Heart right ventricle (tissue), 16 donors: ENCODE measurements around the gene EDA2R. TPM values are rescaled to one million over a fixed set of nuclear protein-coding genes. Genes with fewer than 3 reads are reported as not detected.
A peak's percentile ranks its signal among the peaks of the same experiment; 100 is the strongest.

Source experiments
- ATAC-seq, 8 donors: fragments of 200-7000 bp; cut with Tn5 transposase; one replicate each; pipeline ENCODE4 v1.9.1; 2020; ENCODE audit warnings: mild to moderate bottlenecking in 8 of 8, moderate library complexity in 8 of 8, moderate number of reproducible peaks in 1 of 8
- DNase-seq, 2 donors: peaks; one replicate each; pipeline ENCODE4 v3.0.0-alpha.2; 2020
- H3K27ac ChIP-seq, 10 donors: fragments of 200-600 bp; sonication (generic) in 2 of 10; one replicate each; pipeline versions ENCODE4 v1.5.0 to v1.8.0; 2020 to 2022; ENCODE audit warnings: mild to moderate bottlenecking in 3 of 10
- H3K27me3 ChIP-seq, 7 donors: fragments of 200-600 bp; one replicate each; pipeline ENCODE4 v1.8.0; 2021 to 2022; ENCODE audit warnings: mild to moderate bottlenecking in 2 of 7
- H3K36me3 ChIP-seq, 9 donors: fragments of 200-600 bp; sonication (generic) in 1 of 9; one replicate each; pipeline versions ENCODE4 v1.5.0 to v1.8.0; 2020 to 2022; ENCODE audit warnings: mild to moderate bottlenecking in 2 of 9
- H3K4me1 ChIP-seq, 9 donors: fragments of 200-600 bp; sonication (generic) in 1 of 9; one replicate each; pipeline versions ENCODE4 v1.5.0 to v1.8.0; 2020 to 2022; ENCODE audit warnings: mild to moderate bottlenecking in 4 of 9
- H3K4me3 ChIP-seq, 10 donors: fragments of 200-600 bp; sonication (generic) in 2 of 10; one replicate each; pipeline versions ENCODE4 v1.5.0 to v1.8.0; 2020 to 2022; ENCODE audit warnings: mild to moderate bottlenecking in 7 of 10, moderate library complexity in 2 of 10
- H3K9me3 ChIP-seq, 11 donors: fragments of 200-600 bp in 10 of 11; sonication (generic) in 2 of 11; one replicate each; pipeline versions ENCODE4 v1.5.0 to v1.8.0; 2013 to 2022; ENCODE audit warnings: mild to moderate bottlenecking in 2 of 11, control low read depth in 1 of 11, moderate library complexity in 1 of 11
- CTCF ChIP-seq, 9 donors: fragments of 200-600 bp; sonication (generic) in 2 of 9; IDR thresholded peaks; one replicate each; pipeline versions ENCODE4 v1.5.0 to v1.8.0; 2021 to 2022; ENCODE audit warnings: antibody characterized with exemption in 9 of 9, mild to moderate bottlenecking in 5 of 9, moderate library complexity in 1 of 9
- WGBS, 2 donors: extraction: QIAGEN DNeasy Blood & Tissue Kit; methylation state at CpG; one replicate each; pipeline ENCODE4 v1.1.7; 2013; ENCODE audit warnings: inconsistent platforms in 1 of 2; 5-methylcytosine and 5-hydroxymethylcytosine counted together
- intact Hi-C, 10 donors: fragments of 100-400 bp; cut with DNase I; formaldehyde crosslinking; loops; one replicate each; pipeline versions ENCODE4 v1.11.1 to v1.14.2; 2022
- long read RNA-seq, 3 donors: library from polyadenylated mRNA; unstranded; transcript quantifications; one replicate each; pipeline ENCODE4 v2.0.0, GENCODE V29; 2020 to 2021
- polyA plus RNA-seq, 2 donors: library from polyadenylated mRNA; stranded (reverse); fragments of 200-250 nt; gene quantifications; one replicate each; pipeline ENCODE4 v1.2.3, GENCODE V29; 2013
- total RNA-seq, 10 donors: library from RNA; stranded (reverse); fragmentation: NEBNext Ultra II Directional in 3 of 10; extraction: Animal tissue kit (Norgen Biotek cat#: 25700) in 3 of 10; gene quantifications; one replicate each; pipeline versions ENCODE4 v1.2.1 to v1.2.4, GENCODE V29; 2021 to 2023
- donor health status: Arrhythmogenic right ventricular cardiomyopathy.
- donor health status: ischemic (EF 13 %, LVEDD 7.1; RV severe dilation, severe dysfunction).
- donor health status: healthy with polysubstance abuse.
- donor health status: DM: no; HTN: yes; CAD: no.
- donor health status: DM: no; HTN: no; CAD: no.
- donor health status: ischemic (EF 25% LVEDD 6.9; RV normal size, moderate dysfunction).
- donor health status: ischemic (EF 25% LVEDD 5.7; RV mildly dilated, moderate dysfunction).
- donor health status: healthy.
- donor health status: DM: yes; HTN: yes; CAD: no.
- donor health status: Ischemic cardiomyopathy.
- donor health status: ischemic (EF 35%, LVEDD 5.7; RV mildly dilated, moderate dysfunction).
- donor health status: nonischemic (EF 11% LVEDD 7.7; RV severe dilation, severe dysfunction).
- donor health status: DM: yes; HTN: yes; CAD: no.
- donor health status: PGD.
- donor health status: ischemic (EF 29% LVEDD 5.4; RV normal size, mild dysfunction).
- donor health status: nonischemic (EF 23%, LVEDD 6.1; RV moderate dilation, normal function).

Gene EDA2R
- total RNA-seq (1 to 10 TPM in 4 of 10 donors, under 1 TPM in 6; 0.51 to 4.1 (median 0.83) TPM), polyA plus RNA-seq (under 1 TPM; 0.12 to 0.29 TPM)
- long read RNA-seq, donor 1: 0 reads
- long read RNA-seq, donor 2: 0 reads
- long read RNA-seq, donor 3, partial matches to known transcripts: 0 of 8 reads
- long read RNA-seq, donor 3, other reads (novel, unspliced or antisense): 8 of 8 reads

GRCh38 chrX:66638591-66639500 lies at the start of gene EDA2R:
Gene EDA2R, minus strand, starts transcription at chrX:66639078. Its CDS starts 23,058 bp downstream, at chrX:66616020.
- Histone ChIP-seq H3K36me3 (no peaks in the 10 kb centered on the region), H3K9me3 (no peaks in the 10 kb centered on the region), H3K4me1 (peaks cover 0 to 12% (median 0%) of the 10 kb centered on the region in 9 donors), H3K27ac (peak within 1 kb of the TSS in 6 of 10 donors; percentile 20 to 66 (median 45)), H3K4me3 (peak within 1 kb of the TSS in 9 of 10 donors; percentile 25 to 54 (median 47)), H3K27me3 (no peaks in the 10 kb centered on the region)
- ATAC-seq (peak; percentile 64 to 84 (median 70)), DNase-seq (peak in 1 of 2 donors; percentile 35)
- intact Hi-C loops: no loop called here
- no peak for TF ChIP-seq CTCF (IDR thresholded peaks at IDR 0.05)
- 2 to 3% methylated on average over 24 to 27 of the region's 32 CpGs for WGBS, 2 donors

GRCh38 chrX:66684196-66684595 lies 45.3 kb upstream of the EDA2R start:
- H3K27ac ChIP-seq: no peak overlapping the region
- H3K27me3 ChIP-seq: peaks cover 0 to 8% (median 0%) of the 10 kb centered on the region in 7 donors
- no peaks in the 10 kb centered on the region for H3K4me1 ChIP-seq
- intact Hi-C loops: no loop called here
- no peaks in the 10 kb centered on the region for H3K36me3 ChIP-seq
- H3K4me3 ChIP-seq: no peak overlapping the region
- peaks cover 0 to 10% (median 0%) of the 10 kb centered on the region in 11 donors for H3K9me3 ChIP-seq
- no peak for TF ChIP-seq CTCF (IDR thresholded peaks at IDR 0.05)
- ATAC-seq: no peak
- 40 to 53% methylated on average over 2 of the region's 2 CpGs for WGBS, 2 donors
- no peak for DNase-seq

GRCh38 chrX:66680451-66680850 lies 41.6 kb upstream of the EDA2R start:
- no peaks in the 10 kb centered on the region for H3K9me3 ChIP-seq
- DNase-seq: no peak
- ATAC-seq: no peak
- WGBS, 2 donors: 81 to 89% methylated on average over 2 of the region's 2 CpGs
- no peak overlapping the region for H3K4me3 ChIP-seq
- H3K4me1 ChIP-seq: no peaks in the 10 kb centered on the region
- H3K36me3 ChIP-seq: no peaks in the 10 kb centered on the region
- TF ChIP-seq CTCF (IDR thresholded peaks at IDR 0.05): no peak
- H3K27me3 ChIP-seq: peaks cover 0 to 19% (median 0%) of the 10 kb centered on the region in 7 donors
- no peak overlapping the region for H3K27ac ChIP-seq
- intact Hi-C loops: no loop called here

GRCh38 chrX:66677430-66677829 lies 38.6 kb upstream of the EDA2R start:
- H3K27ac ChIP-seq: no peak overlapping the region
- 40 to 45% methylated on average over 5 of the region's 5 CpGs for WGBS, 2 donors
- no peaks in the 10 kb centered on the region for H3K9me3 ChIP-seq
- H3K4me1 ChIP-seq: no peaks in the 10 kb centered on the region
- TF ChIP-seq CTCF (IDR thresholded peaks at IDR 0.05): no peak
- H3K4me3 ChIP-seq: no peak overlapping the region
- no peaks in the 10 kb centered on the region for H3K36me3 ChIP-seq
- H3K27me3 ChIP-seq: peaks cover 0 to 19% (median 0%) of the 10 kb centered on the region in 7 donors
- ATAC-seq (no peak), DNase-seq (no peak)
- intact Hi-C loops: loop anchor here in 1 of 10 donors (5.0 kb wide), 1 partner anchor 255 kb away; no protein-coding TSS in a partner anchor
